Measurements from ENCODE around the gene ENO1. TPM values are rescaled to one million over a fixed set of nuclear protein-coding genes. Genes with fewer than 3 reads are reported as not detected.

Gene ENO1
- total RNA-seq, 1 donor from 2014 or later: 828 TPM

DNA sequence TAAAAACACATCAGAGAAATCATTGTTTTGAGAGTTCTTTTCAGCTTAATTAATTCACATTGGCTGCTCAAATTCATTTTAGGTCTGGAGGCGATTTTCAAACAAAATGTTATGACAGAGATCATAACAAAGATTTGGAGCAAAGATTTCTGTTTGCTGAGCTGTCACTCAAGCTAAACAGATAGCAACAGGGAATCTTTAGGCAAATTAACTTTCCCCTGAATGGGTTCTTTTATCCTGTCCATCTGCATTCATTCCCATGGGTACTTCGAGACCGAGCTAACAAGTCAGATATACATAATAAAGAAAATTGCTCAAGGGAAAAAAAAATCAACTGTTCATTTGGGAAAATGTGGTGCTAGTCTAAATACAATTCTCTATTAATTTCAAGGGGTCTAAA lies 37.0 kb upstream of the ENO1 start:
- Mint-ChIP-seq H3K36me3 (peaks cover under 1% of the 10 kb centered on the region), H3K9me3 (no peaks in the 10 kb centered on the region), H3K4me1 (ENCODE audit: unreplicated experiment) (peaks cover 21% of the 10 kb centered on the region), H3K4me3 (no peak overlapping the region), H3K27me3 (no peaks in the 10 kb centered on the region), H3K27ac (no peak overlapping the region)
- TF ChIP-seq, protein P1, sequence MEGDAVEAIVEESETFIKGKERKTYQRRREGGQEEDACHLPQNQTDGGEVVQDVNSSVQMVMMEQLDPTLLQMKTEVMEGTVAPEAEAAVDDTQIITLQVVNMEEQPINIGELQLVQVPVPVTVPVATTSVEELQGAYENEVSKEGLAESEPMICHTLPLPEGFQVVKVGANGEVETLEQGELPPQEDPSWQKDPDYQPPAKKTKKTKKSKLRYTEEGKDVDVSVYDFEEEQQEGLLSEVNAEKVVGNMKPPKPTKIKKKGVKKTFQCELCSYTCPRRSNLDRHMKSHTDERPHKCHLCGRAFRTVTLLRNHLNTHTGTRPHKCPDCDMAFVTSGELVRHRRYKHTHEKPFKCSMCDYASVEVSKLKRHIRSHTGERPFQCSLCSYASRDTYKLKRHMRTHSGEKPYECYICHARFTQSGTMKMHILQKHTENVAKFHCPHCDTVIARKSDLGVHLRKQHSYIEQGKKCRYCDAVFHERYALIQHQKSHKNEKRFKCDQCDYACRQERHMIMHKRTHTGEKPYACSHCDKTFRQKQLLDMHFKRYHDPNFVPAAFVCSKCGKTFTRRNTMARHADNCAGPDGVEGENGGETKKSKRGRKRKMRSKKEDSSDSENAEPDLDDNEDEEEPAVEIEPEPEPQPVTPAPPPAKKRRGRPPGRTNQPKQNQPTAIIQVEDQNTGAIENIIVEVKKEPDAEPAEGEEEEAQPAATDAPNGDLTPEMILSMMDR (conservative IDR thresholded peaks at IDR 0.05): no peak
- DNase-seq (ENCODE audit: extremely low spot score, unreplicated experiment): no peak

DNA sequence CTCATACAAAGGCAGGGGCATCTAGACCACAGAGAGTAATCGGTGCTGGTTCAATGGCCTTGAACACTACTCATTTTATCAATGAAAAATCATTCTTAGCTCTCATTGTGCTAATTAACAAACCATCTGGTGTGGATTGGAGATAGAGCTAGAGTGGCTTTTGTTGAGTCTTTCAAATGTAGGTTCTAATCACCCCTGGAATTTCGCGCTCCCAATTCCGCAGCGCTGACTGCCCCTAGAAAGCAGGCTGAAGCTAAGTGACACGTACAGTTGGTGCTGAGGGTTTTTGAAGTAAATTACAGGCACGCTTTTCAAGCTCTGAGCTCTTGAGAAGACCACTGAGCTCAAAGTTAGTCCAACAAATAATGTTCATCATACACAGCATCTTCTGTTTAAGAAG lies 36.0 kb upstream of the ENO1 start:
- H3K36me3 Mint-ChIP-seq: peaks cover 5% of the 10 kb centered on the region
- peaks cover 21% of the 10 kb centered on the region for H3K4me1 Mint-ChIP-seq (ENCODE audit: unreplicated experiment)
- DNase-seq (ENCODE audit: extremely low spot score, unreplicated experiment): no peak
- H3K27ac Mint-ChIP-seq: no peak overlapping the region
- no peaks in the 10 kb centered on the region for H3K9me3 Mint-ChIP-seq
- no peak overlapping the region for H3K4me3 Mint-ChIP-seq
- TF ChIP-seq, protein P1 (conservative IDR thresholded peaks at IDR 0.05): no peak
- no peaks in the 10 kb centered on the region for H3K27me3 Mint-ChIP-seq

DNA sequence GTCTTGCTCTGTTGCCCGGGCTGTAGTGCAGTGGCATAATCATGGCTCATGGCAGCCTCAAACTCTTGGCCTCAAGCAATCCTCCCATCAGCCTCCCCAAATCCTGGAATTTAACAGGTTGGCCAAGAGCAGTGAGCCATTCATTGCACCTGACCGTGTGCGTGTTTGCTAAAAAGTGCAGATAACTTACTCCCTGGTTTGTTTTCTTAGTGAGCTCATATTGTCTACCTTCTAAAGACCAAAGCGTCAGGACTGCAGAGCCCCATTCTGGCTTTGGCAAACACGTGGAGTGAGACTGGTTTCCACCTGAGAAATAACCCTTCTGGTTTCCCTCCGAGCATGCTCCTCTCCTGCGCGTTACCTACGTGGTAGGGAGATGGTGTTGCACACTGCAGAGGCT lies 35.0 kb upstream of the ENO1 start:
- Mint-ChIP-seq H3K36me3 (peaks cover 5% of the 10 kb centered on the region), H3K9me3 (no peaks in the 10 kb centered on the region), H3K4me3 (no peak overlapping the region), H3K4me1 (ENCODE audit: unreplicated experiment) (peaks cover 23% of the 10 kb centered on the region), H3K27me3 (no peaks in the 10 kb centered on the region), H3K27ac (no peak overlapping the region)
- TF ChIP-seq, protein P1 (conservative IDR thresholded peaks at IDR 0.05): no peak
- no peak for DNase-seq (ENCODE audit: extremely low spot score, unreplicated experiment)

DNA sequence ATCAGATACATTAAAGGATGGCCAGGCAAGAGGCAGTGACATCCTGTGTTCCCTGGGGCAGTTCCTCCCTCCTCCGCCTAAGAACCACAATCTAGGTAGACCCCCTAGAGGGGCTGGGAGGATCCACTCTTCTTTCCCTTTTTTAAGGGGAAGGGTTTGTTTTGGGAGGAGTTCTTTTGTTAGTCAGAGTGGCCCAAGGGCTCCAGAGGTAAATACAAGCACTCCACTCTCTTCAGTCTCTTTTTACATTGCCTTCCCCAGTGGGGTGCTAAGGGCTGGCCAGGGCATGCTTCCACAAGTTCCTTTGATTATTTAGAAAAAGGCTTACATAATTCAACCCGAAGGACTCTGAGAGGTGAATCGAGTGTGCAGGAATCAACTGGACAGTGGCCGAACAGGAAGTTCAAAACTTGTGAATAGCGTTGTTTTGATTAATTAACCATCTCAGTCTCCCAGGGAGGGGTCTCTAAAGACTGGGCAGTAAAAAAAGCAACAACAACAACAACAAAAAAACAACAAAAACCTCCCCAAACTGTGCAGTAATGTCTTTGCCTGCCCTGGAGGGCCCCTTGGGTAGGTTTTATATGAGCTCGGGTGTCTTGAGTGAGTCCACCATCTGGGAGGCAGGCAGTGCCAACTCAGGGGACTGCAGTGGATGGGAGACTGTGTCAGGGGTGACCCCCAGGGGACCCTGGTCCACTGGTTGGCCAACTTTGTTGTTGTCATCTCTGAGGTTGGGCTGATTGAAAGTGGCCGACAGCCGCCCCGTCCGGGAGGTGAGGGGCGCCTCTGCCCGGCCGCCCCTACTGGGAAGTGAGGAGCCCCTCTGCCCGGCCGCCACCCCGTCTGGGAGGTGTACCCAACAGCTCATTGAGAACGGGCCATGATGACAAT lies 33.2 kb upstream of the ENO1 start:
- H3K27me3 Mint-ChIP-seq: no peaks in the 10 kb centered on the region
- H3K4me1 Mint-ChIP-seq (ENCODE audit: unreplicated experiment): peaks cover 28% of the 10 kb centered on the region
- TF ChIP-seq, protein P1 (conservative IDR thresholded peaks at IDR 0.05): no peak
- H3K9me3 Mint-ChIP-seq: no peaks in the 10 kb centered on the region
- DNase-seq (ENCODE audit: extremely low spot score, unreplicated experiment): no peak
- no peak overlapping the region for H3K27ac Mint-ChIP-seq
- no peak overlapping the region for H3K4me3 Mint-ChIP-seq
- peaks cover 5% of the 10 kb centered on the region for H3K36me3 Mint-ChIP-seq

DNA sequence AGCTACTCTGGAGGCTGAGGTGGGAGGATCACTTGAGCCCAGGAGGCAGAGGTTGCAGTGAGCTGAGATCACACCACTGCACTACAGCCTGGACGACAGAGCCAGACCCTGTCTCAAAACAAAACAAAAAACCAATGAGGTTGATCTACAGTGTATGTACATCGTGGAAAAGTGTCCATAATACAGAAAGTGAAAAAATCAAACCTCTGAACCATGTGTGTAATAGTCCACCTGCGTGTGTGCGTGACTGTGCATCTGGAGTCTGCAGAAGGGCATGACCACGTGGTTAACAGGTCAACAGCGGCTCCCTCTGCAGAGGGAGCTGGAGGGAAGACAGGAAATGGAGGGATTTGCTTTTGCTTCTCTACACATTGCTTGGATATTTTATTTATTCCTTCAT lies 32.4 kb upstream of the ENO1 start:
- TF ChIP-seq, protein P1 (conservative IDR thresholded peaks at IDR 0.05): no peak
- Mint-ChIP-seq H3K9me3 (no peaks in the 10 kb centered on the region), H3K27ac (no peak overlapping the region), H3K4me3 (no peak overlapping the region), H3K36me3 (peaks cover 5% of the 10 kb centered on the region), H3K4me1 (ENCODE audit: unreplicated experiment) (peaks cover 29% of the 10 kb centered on the region), H3K27me3 (no peaks in the 10 kb centered on the region)
- no peak for DNase-seq (ENCODE audit: extremely low spot score, unreplicated experiment)

Data from type B pancreatic cell (in vitro differentiated cells).